ENCODE measurements around the gene YEATS2.
"Not testable (repeated sequence)": the region's sequence is repeated elsewhere in the genome, so short reads cannot be mapped to it uniquely, and the experiment has no call there.

The YEATS2 gene

GRCh38 chr3:183730361-183730760 lies 32.8 kb downstream of the YEATS2 start:
- Histone ChIP-seq H3K4me3 (ENCODE audit: low read length) (no peak overlapping the region), H3K9ac (ENCODE audit: low read length) (no peak overlapping the region), H3K4me1 (ENCODE audit: control insufficient read depth, insufficient read depth, low read length) (no peaks in the 10 kb centered on the region), H3K27me3 (ENCODE audit: control insufficient read depth, insufficient read depth, low read length) (no peaks in the 10 kb centered on the region), H3K36me3 (ENCODE audit: control insufficient read depth, insufficient read depth, low read length) (peaks cover 11% of the 10 kb centered on the region), H3K27ac (ENCODE audit: low read depth, low read length) (no peak overlapping the region)

- Histone ChIP-seq H3K27ac (ENCODE audit: low read depth, low read length) (no peak overlapping the region), H3K36me3 (ENCODE audit: control insufficient read depth, insufficient read depth, low read length) (peaks cover 11% of the 10 kb centered on the region), H3K27me3 (ENCODE audit: control insufficient read depth, insufficient read depth, low read length) (no peaks in the 10 kb centered on the region), H3K4me3 (ENCODE audit: low read length) (no peak overlapping the region), H3K4me1 (ENCODE audit: control insufficient read depth, insufficient read depth, low read length) (no peaks in the 10 kb centered on the region), H3K9ac (ENCODE audit: low read length) (no peak overlapping the region)
Observed at GRCh38 chr3:183731611-183732010, 34.0 kb downstream of the YEATS2 start.

GRCh38 chr3:183733553-183733952 lies 36.0 kb downstream of the YEATS2 start:
- H3K27ac ChIP-seq (ENCODE audit: low read depth, low read length) = no peak overlapping the region
- H3K36me3 ChIP-seq (ENCODE audit: control insufficient read depth, insufficient read depth, low read length) = peaks cover 11% of the 10 kb centered on the region
- H3K9ac ChIP-seq (ENCODE audit: low read length) = no peak overlapping the region

GRCh38 chr3:183734750-183735494 lies 37.3 kb downstream of the YEATS2 start:
- H3K27ac ChIP-seq (ENCODE audit: low read depth, low read length) = no peak overlapping the region
- H3K4me3 ChIP-seq (ENCODE audit: low read length) = no peak overlapping the region
- no peak overlapping the region for H3K9ac ChIP-seq (ENCODE audit: low read length)
- peaks cover 8% of the 10 kb centered on the region for H3K36me3 ChIP-seq (ENCODE audit: control insufficient read depth, insufficient read depth, low read length)
- no peaks in the 10 kb centered on the region for H3K27me3 ChIP-seq (ENCODE audit: control insufficient read depth, insufficient read depth, low read length)
- no peaks in the 10 kb centered on the region for H3K4me1 ChIP-seq (ENCODE audit: control insufficient read depth, insufficient read depth, low read length)

More at GRCh38 chr3:183733553-183733952, 36.0 kb downstream of the YEATS2 start:
- Histone ChIP-seq H3K4me1 (ENCODE audit: control insufficient read depth, insufficient read depth, low read length) (no peaks in the 10 kb centered on the region), H3K4me3 (ENCODE audit: low read length) (no peak overlapping the region), H3K27me3 (ENCODE audit: control insufficient read depth, insufficient read depth, low read length) (no peaks in the 10 kb centered on the region)

GRCh38 chr3:183737116-183737515 lies 39.5 kb downstream of the YEATS2 start:
- no peak overlapping the region for H3K27ac ChIP-seq (ENCODE audit: low read depth, low read length)
- peaks cover 6% of the 10 kb centered on the region for H3K36me3 ChIP-seq (ENCODE audit: control insufficient read depth, insufficient read depth, low read length)
- no peaks in the 10 kb centered on the region for H3K27me3 ChIP-seq (ENCODE audit: control insufficient read depth, insufficient read depth, low read length)

GRCh38 chr3:183740154-183740553 lies 42.6 kb downstream of the YEATS2 start:
- not testable (repeated sequence) for H3K9ac ChIP-seq (ENCODE audit: low read length); H3K27me3 ChIP-seq (ENCODE audit: control insufficient read depth, insufficient read depth, low read length); H3K4me1 ChIP-seq (ENCODE audit: control insufficient read depth, insufficient read depth, low read length); H3K4me3 ChIP-seq (ENCODE audit: low read length); H3K36me3 ChIP-seq (ENCODE audit: control insufficient read depth, insufficient read depth, low read length); H3K27ac ChIP-seq (ENCODE audit: low read depth, low read length)

More at GRCh38 chr3:183737116-183737515, 39.5 kb downstream of the YEATS2 start:
- H3K9ac ChIP-seq (ENCODE audit: low read length) = no peak overlapping the region
- H3K4me1 ChIP-seq (ENCODE audit: control insufficient read depth, insufficient read depth, low read length) = no peaks in the 10 kb centered on the region
- no peak overlapping the region for H3K4me3 ChIP-seq (ENCODE audit: low read length)

- H3K9ac ChIP-seq (ENCODE audit: low read length) = no peak overlapping the region
- H3K4me1 ChIP-seq (ENCODE audit: control insufficient read depth, insufficient read depth, low read length) = no peaks in the 10 kb centered on the region
- no peaks in the 10 kb centered on the region for H3K27me3 ChIP-seq (ENCODE audit: control insufficient read depth, insufficient read depth, low read length)
- no peaks in the 10 kb centered on the region for H3K36me3 ChIP-seq (ENCODE audit: control insufficient read depth, insufficient read depth, low read length)
- H3K27ac ChIP-seq (ENCODE audit: low read depth, low read length) = no peak overlapping the region
- no peak overlapping the region for H3K4me3 ChIP-seq (ENCODE audit: low read length)
Observed at GRCh38 chr3:183743231-183743630, 45.6 kb downstream of the YEATS2 start.

- no peaks in the 10 kb centered on the region for H3K27me3 ChIP-seq (ENCODE audit: control insufficient read depth, insufficient read depth, low read length)
- H3K36me3 ChIP-seq (ENCODE audit: control insufficient read depth, insufficient read depth, low read length) = peaks cover 2% of the 10 kb centered on the region
- H3K9ac ChIP-seq (ENCODE audit: low read length) = no peak overlapping the region
- H3K4me1 ChIP-seq (ENCODE audit: control insufficient read depth, insufficient read depth, low read length) = no peaks in the 10 kb centered on the region
- no peak overlapping the region for H3K4me3 ChIP-seq (ENCODE audit: low read length)
- H3K27ac ChIP-seq (ENCODE audit: low read depth, low read length) = no peak overlapping the region
Observed at GRCh38 chr3:183745300-183746098, 47.9 kb downstream of the YEATS2 start.

GRCh38 chr3:183754052-183754451 lies 56.5 kb downstream of the YEATS2 start:
- no peak overlapping the region for H3K27ac ChIP-seq (ENCODE audit: low read depth, low read length)
- H3K9ac ChIP-seq (ENCODE audit: low read length) = no peak overlapping the region
- H3K4me1 ChIP-seq (ENCODE audit: control insufficient read depth, insufficient read depth, low read length) = no peaks in the 10 kb centered on the region
- H3K4me3 ChIP-seq (ENCODE audit: low read length) = no peak overlapping the region
- peaks cover 8% of the 10 kb centered on the region for H3K36me3 ChIP-seq (ENCODE audit: control insufficient read depth, insufficient read depth, low read length)
- H3K27me3 ChIP-seq (ENCODE audit: control insufficient read depth, insufficient read depth, low read length) = no peaks in the 10 kb centered on the region

GRCh38 chr3:183762304-183762703 lies 64.7 kb downstream of the YEATS2 start:
- no peak overlapping the region for H3K4me3 ChIP-seq (ENCODE audit: low read length)
- H3K27ac ChIP-seq (ENCODE audit: low read depth, low read length) = no peak overlapping the region
- no peak overlapping the region for H3K9ac ChIP-seq (ENCODE audit: low read length)
- peaks cover 8% of the 10 kb centered on the region for H3K36me3 ChIP-seq (ENCODE audit: control insufficient read depth, insufficient read depth, low read length)
- H3K27me3 ChIP-seq (ENCODE audit: control insufficient read depth, insufficient read depth, low read length) = no peaks in the 10 kb centered on the region
- H3K4me1 ChIP-seq (ENCODE audit: control insufficient read depth, insufficient read depth, low read length) = no peaks in the 10 kb centered on the region

GRCh38 chr3:183764847-183765731 lies 67.5 kb downstream of the YEATS2 start:
- Histone ChIP-seq H3K9ac (ENCODE audit: low read length) (no peak overlapping the region), H3K36me3 (ENCODE audit: control insufficient read depth, insufficient read depth, low read length) (peaks cover 8% of the 10 kb centered on the region), H3K27me3 (ENCODE audit: control insufficient read depth, insufficient read depth, low read length) (no peaks in the 10 kb centered on the region), H3K4me3 (ENCODE audit: low read length) (no peak overlapping the region), H3K4me1 (ENCODE audit: control insufficient read depth, insufficient read depth, low read length) (no peaks in the 10 kb centered on the region), H3K27ac (ENCODE audit: low read depth, low read length) (no peak overlapping the region)

- H3K9ac ChIP-seq (ENCODE audit: low read length) = no peak overlapping the region
- no peak overlapping the region for H3K4me3 ChIP-seq (ENCODE audit: low read length)
- H3K36me3 ChIP-seq (ENCODE audit: control insufficient read depth, insufficient read depth, low read length) = peaks cover 8% of the 10 kb centered on the region
- H3K4me1 ChIP-seq (ENCODE audit: control insufficient read depth, insufficient read depth, low read length) = no peaks in the 10 kb centered on the region
- H3K27ac ChIP-seq (ENCODE audit: low read depth, low read length) = no peak overlapping the region
- H3K27me3 ChIP-seq (ENCODE audit: control insufficient read depth, insufficient read depth, low read length) = no peaks in the 10 kb centered on the region
Observed at GRCh38 chr3:183766107-183766506, 68.5 kb downstream of the YEATS2 start.
